ENCODE measurements around the gene DNMT3A.
"Not testable (repeated sequence)": the region's sequence is repeated elsewhere in the genome, so short reads cannot be mapped to it uniquely, and the experiment has no call there.

DNMT3A gene

GRCh38 chr2:25280051-25280687 is 61.6 kb downstream of the DNMT3A start:
- no peak for DNase-seq

- no peak for DNase-seq
Measured at GRCh38 chr2:25279091-25279651, 62.6 kb downstream of the DNMT3A start.

DNA sequence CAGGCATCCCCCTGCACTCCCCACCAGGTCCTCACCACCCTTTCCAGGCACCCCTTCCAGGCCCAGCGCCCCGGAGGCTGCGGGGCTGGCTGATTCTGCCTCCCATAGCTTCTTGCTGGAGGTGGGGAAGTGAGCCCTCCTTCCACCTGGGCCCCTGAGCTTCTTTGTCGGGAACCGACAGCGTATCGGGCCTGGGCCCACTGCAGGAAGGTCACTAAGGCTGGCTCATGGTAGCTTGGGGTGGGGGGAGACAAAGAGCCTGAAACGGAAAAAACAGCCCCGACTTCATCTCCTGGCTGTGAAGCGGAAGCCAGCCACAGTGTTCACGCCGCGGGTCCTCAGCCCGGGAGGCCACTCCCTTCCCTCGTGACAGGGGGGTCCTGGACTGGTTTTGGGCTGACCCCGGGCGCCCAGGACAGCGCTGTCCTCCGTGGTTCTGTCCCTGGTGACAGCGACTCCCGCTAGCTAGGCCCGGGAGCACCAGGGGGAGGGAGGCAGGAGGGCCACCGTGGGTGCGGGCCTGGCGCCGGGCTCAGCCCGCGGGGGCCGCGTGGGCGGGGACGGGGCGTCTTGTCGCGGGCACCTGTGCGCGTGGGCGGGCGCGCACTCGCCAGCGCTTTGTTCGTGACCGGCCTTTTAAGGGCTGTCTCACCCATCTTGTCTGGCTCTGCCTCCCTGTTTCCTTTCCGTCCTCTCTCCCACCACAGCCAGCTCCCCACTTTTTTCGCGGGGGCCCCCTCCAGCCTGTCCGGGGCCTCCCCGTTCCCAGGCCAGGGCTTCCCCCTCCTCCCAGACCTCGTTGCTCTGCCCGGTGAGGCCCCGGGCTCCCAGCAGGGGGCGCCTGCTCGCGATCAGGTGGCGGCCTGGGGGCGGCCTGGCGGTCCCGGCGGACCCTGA is 64.9 kb downstream of the DNMT3A start:
- DNase-seq, result peak; percentile 72 to 78

DNA sequence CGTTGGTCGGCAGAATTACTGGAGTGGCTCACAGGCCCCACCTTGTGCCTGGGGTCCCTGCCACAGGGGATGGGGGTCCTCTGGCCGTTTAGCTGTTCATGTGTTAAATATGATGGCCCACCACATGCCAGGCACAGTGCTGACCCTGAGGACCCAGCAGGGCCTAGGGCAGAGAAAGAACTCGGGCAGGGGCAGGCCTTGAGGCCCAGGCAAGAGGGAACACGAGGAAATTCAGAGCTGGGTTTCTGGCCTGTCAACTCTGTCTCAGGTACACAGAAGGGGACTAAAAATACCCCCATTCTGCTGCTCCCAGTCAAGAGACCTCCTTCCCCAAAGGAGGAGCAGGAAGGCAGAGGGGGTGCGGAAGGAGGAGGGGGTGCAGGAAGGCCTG is 66.2 kb downstream of the DNMT3A start:
- no peak for DNase-seq

GRCh38 chr2:25274868-25275574 is 66.7 kb downstream of the DNMT3A start:
- peak; percentile 63 to 71 for DNase-seq

- DNase-seq, result no peak
Measured at GRCh38 chr2:25273985-25274535, 67.7 kb downstream of the DNMT3A start.

- DNase-seq, result not testable (repeated sequence)
Measured at GRCh38 chr2:25272705-25273104, 69.0 kb downstream of the DNMT3A start.

DNA sequence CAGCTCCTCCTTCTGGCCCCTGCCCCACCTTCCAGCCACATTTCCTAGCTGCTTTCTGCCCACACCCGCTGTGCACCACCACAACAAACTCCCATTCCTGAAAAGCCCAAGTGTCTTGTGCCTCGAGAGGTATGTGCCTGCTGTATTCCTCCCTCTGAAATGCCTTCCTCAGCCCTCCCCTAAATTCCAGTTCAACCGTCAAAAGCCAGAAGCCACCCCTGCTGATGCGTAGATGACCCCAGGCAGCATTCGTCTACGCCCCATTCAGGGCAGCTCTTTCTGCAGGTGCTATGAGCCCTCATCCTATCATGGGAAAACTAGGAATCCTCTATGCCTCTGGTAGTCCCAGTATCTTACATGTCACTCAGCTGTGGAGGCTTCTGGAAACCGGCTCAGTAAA is 71.7 kb downstream of the DNMT3A start:
- no peak for DNase-seq

DNA sequence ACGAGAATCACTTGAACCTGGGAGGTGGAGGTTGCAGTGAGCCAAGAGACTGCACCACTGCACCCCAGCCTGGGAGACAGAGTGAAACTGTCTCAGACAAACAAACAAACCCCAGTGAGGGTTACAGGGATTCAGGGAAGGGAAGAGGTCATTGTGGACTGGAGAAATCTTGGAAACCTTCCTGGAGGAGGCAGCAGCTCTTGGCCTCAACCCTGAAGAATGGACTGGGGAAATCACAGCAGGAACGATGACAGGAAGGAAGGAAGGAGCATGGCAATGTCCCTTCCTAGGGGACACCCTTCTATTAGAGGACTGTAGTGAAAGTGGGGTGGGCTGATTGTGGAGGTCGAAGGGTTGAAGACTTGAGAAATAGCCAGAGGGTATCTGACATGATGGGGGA is 72.5 kb downstream of the DNMT3A start:
- no peak for DNase-seq

DNA sequence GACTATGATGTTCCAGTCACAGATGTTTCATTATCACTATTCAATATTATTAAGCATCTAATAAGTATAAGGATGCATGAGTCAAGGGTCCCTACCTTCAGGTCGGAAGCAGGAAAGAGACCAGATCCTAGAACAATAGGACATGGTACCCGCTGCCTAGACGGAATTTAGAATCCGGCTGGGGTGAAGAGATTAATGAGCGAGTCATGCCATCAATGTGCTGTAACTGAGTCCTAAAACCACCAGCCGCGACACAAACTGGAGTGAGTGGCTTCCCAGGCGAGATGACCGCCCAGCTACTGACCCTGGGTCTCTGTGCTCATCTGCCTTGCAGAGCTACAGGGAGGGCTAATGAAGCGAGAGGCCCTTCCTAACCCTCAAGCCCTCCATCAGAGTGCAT is 73.6 kb downstream of the DNMT3A start:
- DNase-seq, result no peak

GRCh38 chr2:25266399-25266798 is 75.3 kb downstream of the DNMT3A start:
- DNase-seq, result no peak

GRCh38 chr2:25265802-25266201 is 75.9 kb downstream of the DNMT3A start:
- peak in 1 of 2 donors; percentile 12 for DNase-seq

DNA sequence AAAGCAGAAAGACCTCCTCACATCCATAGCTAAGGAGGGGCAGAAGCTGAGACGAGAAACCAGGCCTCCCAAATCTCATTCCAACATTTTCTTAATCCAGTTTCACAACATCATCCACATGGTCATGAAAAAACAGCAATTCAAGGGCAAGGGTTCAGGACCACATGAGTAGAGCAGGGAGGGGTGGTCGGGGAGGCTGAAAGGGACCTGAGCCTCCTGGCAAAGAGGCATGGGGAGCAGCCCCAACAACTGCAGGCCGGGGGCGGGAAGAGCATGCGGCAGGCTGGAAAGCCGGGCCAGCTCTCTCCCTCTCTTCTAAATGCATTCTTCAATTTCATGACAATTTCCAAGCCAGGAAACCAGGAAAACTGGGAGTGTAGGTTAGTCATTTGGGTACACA is 76.7 kb downstream of the DNMT3A start:
- no peak for DNase-seq

DNA sequence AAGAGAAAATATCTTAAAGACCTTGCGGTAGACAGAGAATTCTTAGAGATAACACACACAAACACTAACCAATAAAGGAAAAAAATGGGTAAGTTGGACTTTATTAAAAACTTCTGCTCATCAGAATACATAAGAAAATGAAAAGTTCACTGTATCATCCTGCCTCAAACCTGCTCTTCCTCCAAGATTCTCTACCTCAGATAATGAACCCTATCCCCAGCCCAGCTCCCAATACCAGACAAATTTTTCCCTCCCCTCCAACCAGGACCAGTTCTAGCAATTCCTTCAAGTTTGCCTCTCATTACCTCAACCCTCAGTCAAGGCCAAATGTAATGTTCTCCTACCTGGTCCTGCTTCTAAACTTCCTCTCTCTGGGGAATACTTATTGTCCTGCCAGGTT is 79.4 kb downstream of the DNMT3A start:
- no peak for DNase-seq

GRCh38 chr2:25259737-25260124 is 82.0 kb downstream of the DNMT3A start:
- DNase-seq, result no peak

GRCh38 chr2:25258847-25259736 is 82.6 kb downstream of the DNMT3A start:
- no peak for DNase-seq

- no peak for DNase-seq
Measured at GRCh38 chr2:25257931-25258846, 83.5 kb downstream of the DNMT3A start.

- DNase-seq, result no peak
Measured at GRCh38 chr2:25257032-25257552, 84.6 kb downstream of the DNMT3A start.

DNA sequence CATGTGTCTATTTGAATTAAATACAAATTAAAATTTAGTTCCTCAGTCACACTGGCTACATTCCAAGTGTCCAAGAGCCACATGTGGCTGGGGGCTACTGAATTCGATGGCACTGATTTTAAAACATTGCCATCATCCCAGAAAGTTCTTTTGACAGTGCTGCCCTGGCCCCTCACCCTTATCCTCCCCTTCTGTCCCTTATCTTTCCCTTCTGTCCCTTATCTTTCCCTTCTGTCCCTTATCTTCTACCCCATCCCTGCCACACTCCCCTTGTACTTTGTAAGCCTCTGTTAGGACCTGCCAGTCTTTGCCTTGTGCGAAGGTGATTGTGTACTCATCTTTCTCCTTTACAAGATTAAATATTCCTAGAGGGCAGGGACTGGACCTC is 85.2 kb downstream of the DNMT3A start:
- DNase-seq, result no peak

DNA sequence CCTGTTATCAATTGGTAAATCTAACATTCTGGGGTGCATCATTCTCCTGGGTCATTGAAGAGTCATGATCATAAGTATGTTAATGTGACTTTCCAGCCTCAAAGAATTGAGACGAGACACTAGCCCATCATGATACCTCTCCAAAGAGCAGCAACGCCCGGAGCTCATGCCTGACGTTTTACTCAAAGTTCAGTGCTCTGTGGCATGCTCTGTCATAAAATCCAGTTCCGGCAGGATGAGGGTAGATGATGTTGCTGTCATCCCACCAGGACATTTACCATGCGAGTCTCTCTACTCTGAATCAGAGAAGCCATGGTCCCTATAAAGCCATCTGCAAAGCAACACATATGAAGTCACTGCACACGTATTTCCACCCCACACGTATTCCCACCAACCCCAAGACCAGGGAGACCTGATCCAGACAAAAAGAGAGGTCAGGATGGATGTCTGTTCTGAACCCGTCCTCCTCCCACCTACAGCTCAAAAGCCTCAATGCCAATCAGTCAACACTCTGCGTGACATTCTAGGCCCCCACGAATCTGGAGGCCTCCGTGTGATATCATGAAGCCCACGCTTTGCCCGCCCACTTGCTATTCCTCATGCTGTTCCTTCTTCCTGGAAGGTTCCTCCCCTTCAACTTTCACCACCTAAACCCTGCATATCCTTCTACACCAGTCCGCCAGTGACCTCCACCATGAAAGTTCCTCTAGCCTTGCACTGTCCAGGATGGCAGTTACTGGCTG is 85.8 kb downstream of the DNMT3A start:
- no peak for DNase-seq
